IMR-90 (cell line): ENCODE data around the gene HTR1D. TPM values are rescaled to one million over a fixed set of nuclear protein-coding genes. Genes with fewer than 3 reads are reported as not detected.

Experiments used
- ATAC-seq: fragments of 200-7000 bp; cut with Tn5 transposase; 2 replicates; pipeline ENCODE4 v1.9.1; 2020; ENCODE audit warnings: low read depth, mild to moderate bottlenecking, moderate library complexity
- BruUV-seq: library from RNA; stranded (reverse); fragments of 400-500 nt; replicated peaks from 2 replicates; lab custom pipeline; 2021; lab: Mats Ljungman, UMichigan
- CTCF ChIA-PET: fragments of 300-600 bp; formaldehyde crosslinking; extraction: SDS; loops from one replicate; lab custom pipeline; 2021; ENCODE audit warnings: antibody characterized with exemption; lab: Yijun Ruan, JAX
- POLR2A ChIA-PET: fragments of 300-600 bp; sonication (Branson Sonifier 250); formaldehyde crosslinking; loops from one replicate; lab custom pipeline; 2022; ENCODE audit warnings: antibody characterized with exemption; ENCODE audit not compliant: unreplicated experiment; lab: Charles Lee
- DNase-seq: peaks from one replicate; pipeline ENCODE4 v3.0.0; 2013
- H2AFZ ChIP-seq: replicated peaks from 2 replicates; pipeline ENCODE3; 2013; ENCODE audit warnings: low read length, mild to moderate bottlenecking; ENCODE audit not compliant: poor library complexity
- H2AK5ac ChIP-seq: 2 replicates; pipeline ENCODE4 v1.6.1; 2013; ENCODE audit warnings: low read depth, low read length, inconsistent platforms
- H2AK9ac ChIP-seq: replicated peaks from 2 replicates; pipeline ENCODE3; 2013; ENCODE audit warnings: mild to moderate bottlenecking, low read depth, low read length, moderate library complexity; ENCODE audit not compliant: poor library complexity
- H2BK120ac ChIP-seq: 2 replicates; pipeline ENCODE4 v1.6.1; 2013; ENCODE audit warnings: low read depth, low read length, inconsistent platforms
- H2BK15ac ChIP-seq: 3 replicates; pipeline ENCODE4 v1.6.1; 2013; ENCODE audit warnings: low read depth, low read length, inconsistent platforms
- H2BK20ac ChIP-seq: 2 replicates; pipeline ENCODE4 v1.6.1; 2013; ENCODE audit warnings: low read depth, mild to moderate bottlenecking, inconsistent platforms, low read length, moderate library complexity
- H2BK5ac ChIP-seq: 2 replicates; pipeline ENCODE4 v1.6.1; 2013; ENCODE audit warnings: mild to moderate bottlenecking, low read depth, low read length, inconsistent platforms; ENCODE audit not compliant: poor library complexity, severe bottlenecking
- H3K14ac ChIP-seq: replicated peaks from 2 replicates; pipeline ENCODE4 v1.6.1; 2013; ENCODE audit warnings: low read depth, low read length, inconsistent platforms
- H3K18ac ChIP-seq: 2 replicates; pipeline ENCODE4 v1.6.1; 2013; ENCODE audit warnings: low read depth, low read length, control low read depth
- H3K23ac ChIP-seq: 2 replicates; pipeline ENCODE4 v1.6.1; 2013; ENCODE audit warnings: low read depth, low read length, inconsistent platforms
- H3K27ac ChIP-seq: 2 replicates; pipeline ENCODE4 v1.5.1; 2013; ENCODE audit warnings: mild to moderate bottlenecking, control low read depth, low read length; ENCODE audit not compliant: insufficient read depth
- H3K27me3 ChIP-seq: 2 replicates; pipeline ENCODE4 v1.6.1; 2013; ENCODE audit warnings: low read length; ENCODE audit not compliant: control insufficient read depth, insufficient read depth
- H3K36me3 ChIP-seq: 2 replicates; pipeline ENCODE4 v1.6.1; 2013; ENCODE audit warnings: low read length, mixed read lengths; ENCODE audit not compliant: control insufficient read depth, insufficient read depth
- H3K4ac ChIP-seq: 2 replicates; pipeline ENCODE4 v1.6.1; 2013; ENCODE audit warnings: low read depth, low read length, inconsistent platforms
- H3K4me1 ChIP-seq: 2 replicates; pipeline ENCODE4 v1.6.1; 2013; ENCODE audit warnings: low read length, mixed read lengths; ENCODE audit not compliant: control insufficient read depth, insufficient read depth
- H3K4me2 ChIP-seq: 2 replicates; pipeline ENCODE4 v1.6.1; 2013; ENCODE audit warnings: low read depth, mild to moderate bottlenecking, control low read depth, low read length, moderate library complexity
- H3K4me3 ChIP-seq: 2 replicates; pipeline ENCODE4 v1.5.1; 2013; ENCODE audit warnings: low read depth, mild to moderate bottlenecking, control low read depth, low read length, moderate library complexity; ENCODE audit not compliant: insufficient read depth
- H3K56ac ChIP-seq: 2 replicates; pipeline ENCODE4 v1.6.1; 2013; ENCODE audit warnings: low read length, inconsistent platforms; ENCODE audit not compliant: insufficient read depth; ENCODE audit errors: extremely low read depth
- H3K79me1 ChIP-seq, 2 experiments: 2 replicates each; pipeline ENCODE4 v1.6.1; 2013; ENCODE audit warnings: low read length in 2 of 2, inconsistent platforms in 1 of 2, low read depth in 1 of 2
- H3K9ac ChIP-seq: 2 replicates; pipeline ENCODE4 v1.6.1; 2013; ENCODE audit warnings: low read depth, low read length, control low read depth
- H3K9me1 ChIP-seq: 2 replicates; pipeline ENCODE4 v1.6.1; 2013; ENCODE audit warnings: low read length, inconsistent platforms; ENCODE audit not compliant: insufficient read depth
- H3K9me3 ChIP-seq: 2 replicates; pipeline ENCODE4 v1.6.1; 2013; ENCODE audit warnings: low read length; ENCODE audit not compliant: control insufficient read depth, insufficient read depth
- H4K20me1 ChIP-seq: 2 replicates; pipeline ENCODE4 v1.6.1; 2013; ENCODE audit warnings: low read length, inconsistent platforms; ENCODE audit not compliant: insufficient read depth
- H4K5ac ChIP-seq: 2 replicates; pipeline ENCODE4 v1.6.1; 2013; ENCODE audit warnings: mild to moderate bottlenecking, low read depth, low read length, control low read depth
- H4K8ac ChIP-seq, 2 experiments: 2 replicates each; pipeline ENCODE4 v1.6.1; 2013; ENCODE audit warnings: low read depth in 2 of 2, low read length in 2 of 2, control low read depth in 1 of 2, inconsistent platforms in 1 of 2
- H4K91ac ChIP-seq: 2 replicates; pipeline ENCODE4 v1.6.1; 2013; ENCODE audit warnings: low read depth, low read length, inconsistent platforms; ENCODE audit not compliant: insufficient read depth
- BHLHE40 ChIP-seq: fragments of 150-350 bp; IDR thresholded peaks from 2 replicates; pipeline ENCODE4 v1.6.1; 2016; ENCODE audit warnings: mild to moderate bottlenecking, low read depth, low read length
- CEBPB ChIP-seq: IDR thresholded peaks from 2 replicates; pipeline ENCODE4 v1.6.1; 2012; ENCODE audit warnings: low read depth, low read length, improper control_type of control experiment
- CHD1 ChIP-seq: IDR thresholded peaks from 2 replicates; pipeline ENCODE4 v1.6.1; 2012; ENCODE audit warnings: low read depth, low read length, improper control_type of control experiment
- ELK1 ChIP-seq: fragments of 150-350 bp; IDR thresholded peaks from 2 replicates; pipeline ENCODE4 v1.6.1; 2016; ENCODE audit warnings: low read depth, mild to moderate bottlenecking, low read length, moderate library complexity, borderline replicate concordance
- FOS ChIP-seq: fragments of 150-350 bp; IDR thresholded peaks from 2 replicates; pipeline ENCODE4 v1.6.1; 2016; ENCODE audit warnings: low read depth, low read length
- MAFK ChIP-seq: IDR thresholded peaks from 2 replicates; pipeline ENCODE4 v1.6.1; 2012; ENCODE audit warnings: low read depth, low read length, improper control_type of control experiment
- MAZ ChIP-seq: IDR thresholded peaks from 2 replicates; pipeline ENCODE4 v1.6.1; 2012; ENCODE audit warnings: low read depth, mild to moderate bottlenecking, low read length, improper control_type of control experiment, moderate library complexity, borderline replicate concordance
- MXI1 ChIP-seq: IDR thresholded peaks from 2 replicates; pipeline ENCODE4 v1.6.1; 2012; ENCODE audit warnings: low read depth, mild to moderate bottlenecking, low read length, moderate library complexity, borderline replicate concordance
- NFE2L2 ChIP-seq: fragments of 150-350 bp; IDR thresholded peaks from 2 replicates; pipeline ENCODE4 v1.6.1; 2016; ENCODE audit warnings: low read depth, mild to moderate bottlenecking, low read length
- POLR2A ChIP-seq: IDR thresholded peaks from 2 replicates; pipeline ENCODE4 v1.6.1; 2012; ENCODE audit warnings: mild to moderate bottlenecking, low read depth, low read length
- RAD21 ChIP-seq: IDR thresholded peaks from 2 replicates; pipeline ENCODE4 v1.6.1; 2012; ENCODE audit warnings: low read length, improper control_type of control experiment
- RCOR1 ChIP-seq: IDR thresholded peaks from 2 replicates; pipeline ENCODE4 v1.6.1; 2012; ENCODE audit warnings: mild to moderate bottlenecking, low read length, improper control_type of control experiment; ENCODE audit not compliant: insufficient replicate concordance
- RFX5 ChIP-seq: IDR thresholded peaks from 2 replicates; pipeline ENCODE4 v1.8.0; 2012; ENCODE audit warnings: low read depth, mild to moderate bottlenecking, low read length, moderate library complexity
- WGBS, 2 experiments: methylation state at CpG; one replicate each; pipeline versions ENCODE4 v1.1.5 to v1.1.7; 2013; ENCODE audit warnings: missing lambda C conversion rate in 2 of 2; ENCODE audit not compliant: insufficient read length in 1 of 2; ENCODE audit errors: extremely low coverage in 2 of 2; 5-methylcytosine and 5-hydroxymethylcytosine counted together
- dilution Hi-C: fragments of 300-500 bp; cut with HindIII; formaldehyde crosslinking; loops from one replicate; pipeline ENCODE4 v1.14.3; 2018; ENCODE audit warnings: low sequenced_read_pairs; ENCODE audit not compliant: unreplicated experiment
- in situ Hi-C: fragments of 300-500 bp; cut with MboI; formaldehyde crosslinking; loops from 3 replicates; pipeline ENCODE4 v1.14.3; 2019; ENCODE audit warnings: low sequenced_read_pairs, inconsistent platforms, mixed read lengths
- intact Hi-C: fragments of 100-400 bp; cut with micrococcal nuclease; formaldehyde crosslinking; loops from 2 replicates; pipeline ENCODE4 v1.10.0; 2022
- polyA plus RNA-seq, 3 experiments: library from polyadenylated mRNA; depleted of rRNA; stranded (reverse); fragments of >200 nt; gene quantifications; 2 replicates each; pipeline ENCODE4 v1.2.3, GENCODE V29; 2012; ENCODE audit warnings: low replicate concordance in 1 of 3
- total RNA-seq: library from RNA; depleted of rRNA; stranded (reverse); fragments of >200 nt; gene quantifications from 2 replicates; pipeline ENCODE4 v1.2.3, GENCODE V29; 2012
- TF ChIP-seq, protein P1 (sequence below): conservative IDR thresholded peaks from 2 replicates; pipeline ENCODE4 v1.5.1; 2012; ENCODE audit warnings: mild to moderate bottlenecking, low read depth, low read length, improper control_type of control experiment
- TF ChIP-seq, protein P2 (sequence below): fragments of 150-350 bp; IDR thresholded peaks from 2 replicates; pipeline ENCODE4 v1.6.1; 2017; ENCODE audit warnings: mild to moderate bottlenecking, antibody characterized with exemption, low read length, low read depth

The HTR1D gene
- total and polyA plus RNA-seq, 2 of the 4 experiments (the other 2 are of a cell fraction) = 0.03 to 0.18 TPM

GRCh38 chr1:23227806-23228205 is 10.5 kb upstream of the HTR1D start:
- Histone ChIP-seq H2AFZ (no peak overlapping the region), H4K5ac (no peak overlapping the region), H3K56ac (no peak overlapping the region), H3K79me1 (no peaks in the 10 kb centered on the region), H3K9ac (no peak overlapping the region), H3K4me1 (peaks cover 2% of the 10 kb centered on the region; the same call in 1 of the 2 replicates), H2BK15ac (no peak overlapping the region), H3K27me3 (peaks cover 2% of the 10 kb centered on the region; the same call in 1 of the 2 replicates), H4K20me1 (no peaks in the 10 kb centered on the region), H3K36me3 (no peaks in the 10 kb centered on the region), H2BK20ac (no peak overlapping the region), H3K18ac (no peak overlapping the region), H2AK5ac (no peak overlapping the region), H3K23ac (no peak overlapping the region), H3K4me2 (no peak overlapping the region), H3K27ac (no peak overlapping the region), H3K4ac (no peak overlapping the region), H2AK9ac (no peak overlapping the region), H3K14ac (no peak overlapping the region), H3K9me3 (no peaks in the 10 kb centered on the region), H3K9me1 (no peaks in the 10 kb centered on the region), H2BK5ac (no peak overlapping the region), H2BK120ac (no peak overlapping the region), H3K4me3 (no peak overlapping the region), H4K8ac (no peak overlapping the region), H4K91ac (no peak overlapping the region)
- DNase-seq (no peak), ATAC-seq (no peak)
- BruUV-seq = no TSS peak
- no CpG with 5 or more reads among the region's 2 CpGs for WGBS, 2 experiments
- intact Hi-C loops (no loop called here), in situ Hi-C loops (no loop called here), dilution Hi-C loops (no loop called here)
- CTCF ChIA-PET = interaction anchor here (0.6 kb wide), 1 partner anchor 134 kb away, joined by 3 read pairs; no protein-coding TSS in a partner anchor
- TF ChIP-seq FOS (no peak), NFE2L2 (no peak), MAZ (no peak), RAD21 (no peak), ELK1 (no peak), CEBPB (no peak), RCOR1 (no peak), POLR2A (no peak), RFX5 (no peak), MXI1 (no peak), MAFK (no peak), BHLHE40 (no peak), CHD1 (no peak)
- TF ChIP-seq, protein P1, sequence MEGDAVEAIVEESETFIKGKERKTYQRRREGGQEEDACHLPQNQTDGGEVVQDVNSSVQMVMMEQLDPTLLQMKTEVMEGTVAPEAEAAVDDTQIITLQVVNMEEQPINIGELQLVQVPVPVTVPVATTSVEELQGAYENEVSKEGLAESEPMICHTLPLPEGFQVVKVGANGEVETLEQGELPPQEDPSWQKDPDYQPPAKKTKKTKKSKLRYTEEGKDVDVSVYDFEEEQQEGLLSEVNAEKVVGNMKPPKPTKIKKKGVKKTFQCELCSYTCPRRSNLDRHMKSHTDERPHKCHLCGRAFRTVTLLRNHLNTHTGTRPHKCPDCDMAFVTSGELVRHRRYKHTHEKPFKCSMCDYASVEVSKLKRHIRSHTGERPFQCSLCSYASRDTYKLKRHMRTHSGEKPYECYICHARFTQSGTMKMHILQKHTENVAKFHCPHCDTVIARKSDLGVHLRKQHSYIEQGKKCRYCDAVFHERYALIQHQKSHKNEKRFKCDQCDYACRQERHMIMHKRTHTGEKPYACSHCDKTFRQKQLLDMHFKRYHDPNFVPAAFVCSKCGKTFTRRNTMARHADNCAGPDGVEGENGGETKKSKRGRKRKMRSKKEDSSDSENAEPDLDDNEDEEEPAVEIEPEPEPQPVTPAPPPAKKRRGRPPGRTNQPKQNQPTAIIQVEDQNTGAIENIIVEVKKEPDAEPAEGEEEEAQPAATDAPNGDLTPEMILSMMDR = no peak
- TF ChIP-seq, protein P2, sequence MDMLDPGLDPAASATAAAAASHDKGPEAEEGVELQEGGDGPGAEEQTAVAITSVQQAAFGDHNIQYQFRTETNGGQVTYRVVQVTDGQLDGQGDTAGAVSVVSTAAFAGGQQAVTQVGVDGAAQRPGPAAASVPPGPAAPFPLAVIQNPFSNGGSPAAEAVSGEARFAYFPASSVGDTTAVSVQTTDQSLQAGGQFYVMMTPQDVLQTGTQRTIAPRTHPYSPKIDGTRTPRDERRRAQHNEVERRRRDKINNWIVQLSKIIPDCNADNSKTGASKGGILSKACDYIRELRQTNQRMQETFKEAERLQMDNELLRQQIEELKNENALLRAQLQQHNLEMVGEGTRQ = no peak
- POLR2A ChIA-PET = no interaction called here
